ENCODE data around the gene UQCC2.

Gene UQCC2

GRCh38 chr6:33724102-33725023 is 12.9 kb upstream of the UQCC2 start:
- no peak for DNase-seq

DNA sequence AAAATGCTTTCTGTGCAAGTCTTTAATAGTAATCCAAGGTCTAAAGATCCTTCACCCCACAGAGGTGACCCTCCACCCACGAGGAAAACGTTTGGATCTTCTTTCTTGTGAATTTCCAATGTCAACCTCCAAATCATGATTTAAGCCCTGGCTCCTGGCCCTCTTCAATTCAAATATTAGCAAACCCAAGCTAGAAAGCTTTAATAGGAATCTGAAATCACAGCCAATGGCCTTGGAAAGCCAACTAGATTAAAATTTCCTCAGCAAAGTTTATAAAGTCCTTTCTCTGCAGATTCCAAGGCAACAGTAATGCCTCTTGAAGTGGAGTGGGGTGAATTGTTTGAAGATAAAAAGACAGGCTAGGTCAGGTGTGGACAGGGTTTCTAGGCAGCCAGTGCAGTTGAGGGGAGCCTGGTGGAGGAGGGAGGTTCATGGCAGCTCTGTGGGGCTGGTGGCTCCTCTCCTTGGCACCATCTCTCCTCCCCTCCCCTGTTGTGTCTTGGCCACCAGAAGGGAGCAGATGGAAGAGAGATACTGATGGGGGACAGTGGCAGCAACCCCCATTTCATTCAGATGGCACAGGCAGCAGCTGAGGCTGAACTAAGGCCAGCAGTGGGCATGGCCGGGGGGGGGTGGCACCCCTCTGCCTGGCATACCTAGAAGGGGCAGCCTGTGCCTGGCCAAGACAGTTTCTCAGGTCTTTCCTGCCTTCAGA is 12.0 kb upstream of the UQCC2 start:
- DNase-seq, result no peak

- DNase-seq, result no peak
Measured at GRCh38 chr6:33722103-33722623, 10.7 kb upstream of the UQCC2 start.

DNA sequence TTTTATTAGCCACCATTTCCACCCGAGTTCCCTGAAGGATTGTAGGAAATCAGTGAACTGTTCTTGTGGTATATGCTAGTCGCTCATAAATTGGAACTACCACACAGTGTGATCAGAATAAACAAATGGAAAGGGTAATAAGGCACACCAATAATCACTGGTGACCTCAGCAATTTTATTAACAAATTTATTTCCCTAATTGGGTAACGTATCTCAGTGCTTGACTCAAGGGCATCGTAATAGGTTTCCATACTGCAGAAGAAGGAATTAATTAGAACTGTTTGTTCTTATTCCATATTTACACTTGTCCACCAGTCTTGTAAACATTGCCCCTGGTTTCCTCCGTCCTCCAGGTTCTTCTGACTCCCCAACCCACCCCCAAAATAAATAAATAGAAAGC is 10.0 kb upstream of the UQCC2 start:
- no peak for DNase-seq

DNA sequence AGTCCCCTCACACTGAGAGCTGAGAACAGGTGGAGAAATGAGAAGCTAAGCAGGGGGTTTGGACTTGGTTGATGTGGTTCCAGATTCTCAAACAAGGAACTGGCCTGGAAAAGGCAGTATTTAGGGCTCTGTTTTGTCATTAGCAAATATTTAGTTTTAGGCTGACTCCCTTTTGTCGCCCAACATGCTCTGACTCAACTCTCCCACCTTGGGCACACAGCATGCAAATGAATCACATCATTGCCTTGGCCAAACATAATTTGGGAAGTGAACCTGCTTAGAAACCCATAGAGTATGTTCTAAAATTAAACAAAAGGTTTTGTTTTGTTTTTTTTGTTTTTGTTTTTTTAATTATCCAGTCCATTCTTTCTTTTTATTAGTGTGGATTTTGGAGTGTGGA is 9.5 kb upstream of the UQCC2 start:
- DNase-seq, result no peak

GRCh38 chr6:33719326-33719987 is 8.0 kb upstream of the UQCC2 start:
- no peak for DNase-seq

DNA sequence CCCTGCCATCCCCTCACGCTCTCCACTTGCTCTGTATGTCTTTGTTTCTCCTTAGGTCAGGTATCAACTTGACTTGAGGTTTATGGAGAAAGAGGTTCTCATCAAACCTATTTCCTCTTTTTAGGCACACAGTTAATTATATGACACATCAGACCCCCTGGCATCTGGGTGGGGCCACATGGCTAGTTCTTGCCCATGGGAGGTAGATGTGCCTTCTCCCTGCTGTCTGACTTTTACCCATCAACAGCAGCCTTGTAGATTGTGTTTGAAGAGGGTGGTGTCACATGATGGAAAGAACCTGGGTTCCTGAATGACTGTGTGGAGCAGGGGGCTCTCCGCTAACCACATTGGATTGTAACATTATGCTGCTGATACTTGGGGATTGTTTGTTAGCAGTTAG is 7.2 kb upstream of the UQCC2 start:
- no peak for DNase-seq

GRCh38 chr6:33717934-33718455 is 6.5 kb upstream of the UQCC2 start:
- no peak for DNase-seq

DNA sequence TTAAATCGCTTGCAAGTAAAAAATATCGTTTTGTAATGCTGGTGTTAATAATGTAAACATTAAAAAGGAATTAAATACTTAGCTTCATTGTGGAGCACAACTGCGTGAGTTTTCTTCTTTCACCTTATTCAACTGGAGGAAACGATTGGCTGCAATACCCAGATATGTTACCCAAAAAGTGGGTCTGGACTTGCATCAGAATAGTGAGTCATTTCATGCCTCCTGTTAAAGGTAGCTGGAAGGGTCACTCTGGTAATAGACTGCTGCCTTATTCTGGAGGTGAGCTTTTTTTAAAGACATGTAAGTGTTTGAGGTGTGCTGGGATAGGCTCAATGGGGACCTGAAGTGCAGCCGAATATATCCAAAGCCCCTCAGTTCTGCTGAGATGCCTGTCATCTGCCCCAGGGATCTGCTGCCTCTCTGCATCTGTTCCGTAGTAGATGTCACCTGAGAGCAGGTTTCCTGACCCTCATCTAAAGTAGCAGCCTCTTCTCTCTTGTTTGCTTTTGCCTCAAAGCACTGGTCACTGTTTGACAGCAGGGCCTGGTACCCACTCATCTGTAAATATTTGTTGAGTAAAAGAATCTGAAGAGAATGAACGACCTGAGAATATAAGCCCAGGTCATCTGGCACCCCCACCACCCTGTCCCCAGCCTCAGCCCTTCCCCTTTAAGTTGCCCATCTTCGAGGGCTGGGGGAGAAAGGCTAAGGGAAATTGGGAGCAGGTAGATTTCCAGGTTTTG is 5.6 kb upstream of the UQCC2 start:
- no peak for DNase-seq

GRCh38 chr6:33716379-33716778 is 4.9 kb upstream of the UQCC2 start:
- DNase-seq, result peak; percentile 72

GRCh38 chr6:33714385-33715040 is 3.0 kb upstream of the UQCC2 start:
- no peak for DNase-seq

- DNase-seq, result no peak
Measured at GRCh38 chr6:33713786-33714185, 2.3 kb upstream of the UQCC2 start.

- DNase-seq, result no peak
Measured at GRCh38 chr6:33712914-33713313, 1.4 kb upstream of the UQCC2 start.

GRCh38 chr6:33710296-33711121 is 991 bp downstream of the UQCC2 start:
- peak; percentile 22 for DNase-seq

DNA sequence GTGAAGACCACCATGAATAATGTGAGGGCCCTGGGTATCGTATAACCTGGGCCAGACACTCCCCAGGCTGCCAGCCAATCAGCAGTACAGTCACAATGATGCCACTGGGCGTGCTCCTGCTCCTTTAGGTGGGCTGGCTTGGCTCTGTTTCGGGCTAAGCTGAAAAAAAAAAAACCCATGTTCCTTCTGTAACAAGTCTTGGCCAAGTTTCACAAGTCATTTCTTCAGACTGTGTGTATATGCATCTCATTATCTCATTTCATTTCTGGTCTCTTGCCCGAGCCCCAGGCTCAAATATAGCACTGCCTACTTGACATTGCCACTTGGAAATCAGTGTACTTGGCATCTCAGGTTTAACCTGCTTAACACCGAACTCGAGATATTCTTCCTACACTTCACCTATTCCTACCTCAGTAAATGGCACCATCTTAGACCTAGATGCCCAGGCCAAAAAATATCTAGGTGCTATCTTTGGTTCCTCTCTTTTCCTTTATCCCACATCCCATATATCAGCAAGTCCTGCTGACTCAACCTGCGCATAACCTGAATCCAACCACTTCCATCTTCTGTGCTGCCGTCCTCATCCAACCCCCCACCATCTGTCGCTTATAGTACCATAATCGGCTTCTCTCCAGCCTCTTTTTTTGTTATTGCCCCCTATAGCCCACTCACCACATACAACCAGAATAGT is 1.8 kb downstream of the UQCC2 start:
- no peak for DNase-seq

DNA sequence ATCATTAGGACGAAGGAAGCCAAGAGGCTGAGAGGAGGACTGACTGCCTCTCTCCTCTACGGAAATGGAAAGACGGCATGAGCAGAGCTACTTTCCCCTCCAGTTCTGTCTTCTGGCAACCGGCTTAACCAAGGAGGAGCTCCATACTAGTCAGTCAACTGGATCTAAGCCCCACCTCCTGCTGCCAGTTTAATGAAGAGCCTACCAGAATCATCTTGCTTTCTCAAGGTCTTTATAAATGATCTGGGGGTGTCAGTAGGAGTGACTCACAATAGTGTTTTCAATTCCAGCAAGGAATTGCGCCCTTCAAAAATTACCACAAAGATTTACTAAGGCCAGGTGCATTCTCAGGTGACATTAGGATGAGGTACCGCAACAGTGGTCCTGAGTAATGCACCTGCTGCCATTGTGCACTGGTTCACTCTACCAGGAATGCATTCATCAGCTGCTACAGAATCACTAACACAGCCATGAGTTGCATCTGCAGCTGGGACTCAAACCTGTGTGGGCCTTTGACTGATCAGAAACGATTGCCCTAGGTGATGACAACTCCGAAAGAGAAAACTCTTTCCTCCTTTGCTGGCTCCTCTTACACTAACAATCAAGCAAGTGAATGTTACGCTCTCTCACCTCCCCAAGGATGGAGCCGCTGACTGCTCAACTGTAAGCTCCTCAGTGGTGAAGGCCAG is 2.8 kb downstream of the UQCC2 start:
- DNase-seq, result no peak

DNA sequence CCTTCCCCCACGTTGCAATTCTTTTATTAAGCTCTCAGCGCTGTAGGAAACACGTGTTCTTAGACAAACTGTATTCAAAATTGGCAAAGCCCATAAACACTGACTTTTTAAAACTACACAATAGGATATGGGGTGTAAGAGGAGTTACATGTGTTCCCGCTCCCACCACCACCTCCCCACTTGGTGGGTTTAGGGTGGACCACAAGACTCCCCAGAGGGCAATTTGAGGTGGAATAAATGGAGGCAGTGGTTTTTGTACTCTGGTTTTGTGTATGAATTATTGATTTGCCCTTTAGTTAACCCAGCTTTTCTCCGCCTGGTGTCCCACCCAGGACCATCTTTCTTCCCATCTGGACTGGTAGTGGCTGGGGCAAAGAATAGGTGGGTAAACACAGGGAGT is 3.7 kb downstream of the UQCC2 start:
- no peak for DNase-seq

DNA sequence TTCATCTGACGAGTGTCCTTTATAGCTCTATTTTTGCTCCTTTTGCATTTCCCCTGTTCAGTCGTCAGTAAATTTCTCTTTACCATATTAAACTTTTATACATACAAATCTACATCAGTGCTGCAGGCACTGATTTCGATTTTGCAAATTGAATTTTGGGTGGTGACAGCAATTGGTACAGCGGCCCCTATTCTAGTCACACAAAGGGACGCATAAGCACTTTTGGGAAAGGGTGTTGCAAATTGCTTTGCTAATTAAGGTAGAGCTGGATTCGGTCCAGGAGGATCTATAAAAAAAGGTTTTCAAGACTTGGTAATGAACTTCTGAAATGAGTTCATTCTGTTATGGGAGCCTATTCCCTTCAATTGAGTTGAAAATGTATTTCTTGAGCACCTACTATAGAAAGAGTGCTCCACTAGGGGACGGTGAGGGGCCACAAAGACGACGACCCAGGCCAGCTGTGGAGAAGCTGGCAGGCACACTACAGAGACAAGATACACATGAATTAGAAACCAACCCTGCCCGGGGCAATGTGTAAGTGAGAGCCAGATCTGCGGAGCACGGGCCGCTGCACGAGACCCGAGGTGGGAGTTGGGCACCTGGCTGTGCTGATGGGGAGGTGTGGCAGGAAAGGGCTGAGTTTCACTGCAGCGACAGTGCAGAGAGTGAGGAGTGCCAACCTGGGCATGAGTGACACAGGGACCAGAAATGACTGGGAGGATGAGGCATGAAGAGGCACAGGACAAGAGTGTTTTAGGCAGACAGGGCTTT is 5.4 kb downstream of the UQCC2 start:
- DNase-seq, result peak; percentile 7
